Panc1 (cell line): ENCODE data around the gene ZFR2. TPM values are rescaled to one million over a fixed set of nuclear protein-coding genes. Genes with fewer than 3 reads are reported as not detected.

Source experiments
- ATAC-seq: fragments of 200-7000 bp; cut with Tn5 transposase; 2 replicates; pipeline ENCODE4 v1.9.1; 2020; ENCODE audit warnings: mild to moderate bottlenecking, moderate library complexity
- BruUV-seq: library from RNA; stranded (reverse); fragments of 400-500 nt; replicated peaks from 2 replicates; lab custom pipeline; 2021; lab: Mats Ljungman, UMichigan
- CTCF ChIA-PET: fragments of 300-600 bp; sonication (Branson Sonifier 250); formaldehyde crosslinking; loops from one replicate; lab custom pipeline; 2022; ENCODE audit warnings: antibody characterized with exemption; lab: Charles Lee
- POLR2A ChIA-PET: fragments of 300-600 bp; sonication (Branson Sonifier 250); formaldehyde crosslinking; loops from one replicate; lab custom pipeline; 2022; ENCODE audit warnings: antibody characterized with exemption; lab: Charles Lee
- DNase-seq: peaks from one replicate; pipeline ENCODE4 v3.0.0-alpha.2; 2010; ENCODE audit warnings: low read depth, low spot score
- H3K27ac ChIP-seq: 2 replicates; pipeline ENCODE4 v1.5.1; 2011; ENCODE audit warnings: mild to moderate bottlenecking, low read length, inconsistent platforms
- H3K27me3 ChIP-seq: fragments of 200-500 bp; sonication (Bioruptor generic); 2 replicates; pipeline ENCODE4 v1.6.0; 2014; ENCODE audit warnings: low read length, inconsistent platforms; ENCODE audit not compliant: control insufficient read depth, insufficient read depth
- H3K36me3 ChIP-seq: fragments of 200-500 bp; sonication (Bioruptor generic); 2 replicates; pipeline ENCODE4 v1.5.1; 2014; ENCODE audit warnings: inconsistent platforms, mild to moderate bottlenecking, low read length, moderate library complexity; ENCODE audit not compliant: control insufficient read depth, insufficient read depth
- H3K4me1 ChIP-seq: 2 replicates; pipeline ENCODE4 v1.5.1; 2011; ENCODE audit warnings: inconsistent platforms, mild to moderate bottlenecking, low read length, moderate library complexity; ENCODE audit not compliant: control insufficient read depth, insufficient read depth
- H3K4me3 ChIP-seq, 2 experiments: 2 replicates each; pipeline ENCODE4 v1.5.1; 2011 to 2012; ENCODE audit warnings: low read depth in 2 of 2, low read length in 2 of 2, mild to moderate bottlenecking in 2 of 2, inconsistent platforms in 1 of 2, moderate library complexity in 1 of 2
- H3K9me3 ChIP-seq: fragments of 200-500 bp; sonication (Bioruptor generic); 2 replicates; pipeline ENCODE4 v1.5.1; 2014; ENCODE audit warnings: low read depth, mild to moderate bottlenecking, inconsistent platforms, low read length, moderate library complexity; ENCODE audit not compliant: control insufficient read depth, insufficient read depth
- CTCF ChIP-seq: fragments of 450-650 bp; IDR thresholded peaks from 2 replicates; pipeline ENCODE4 v1.5.1; 2017; ENCODE audit warnings: mild to moderate bottlenecking
- POLR2AphosphoS5 ChIP-seq: IDR thresholded peaks from 2 replicates; pipeline ENCODE4 v1.6.1; 2012; ENCODE audit warnings: mild to moderate bottlenecking, low read depth, low read length, moderate library complexity
- REST ChIP-seq, 2 experiments: IDR thresholded peaks; 2 replicates each; pipeline ENCODE4 v1.6.1; 2011 to 2012; ENCODE audit warnings: low read depth in 2 of 2, control low read depth in 1 of 2, low read length in 1 of 2, mild to moderate bottlenecking in 1 of 2, moderate library complexity in 1 of 2; ENCODE audit not compliant: insufficient read depth in 1 of 2
- SIN3A ChIP-seq: IDR thresholded peaks from 2 replicates; pipeline ENCODE4 v1.6.1; 2012; ENCODE audit warnings: low read depth, mild to moderate bottlenecking, low read length, moderate library complexity, borderline replicate concordance; ENCODE audit not compliant: insufficient read depth
- TCF7L2 ChIP-seq: IDR thresholded peaks from 2 replicates; pipeline ENCODE4 v1.6.1; 2011; ENCODE audit warnings: mild to moderate bottlenecking, low read depth, low read length, inconsistent platforms
- in situ Hi-C: cut with HindIII; loops from 2 replicates; pipeline ENCODE4 v1.10.0; 2016; ENCODE audit warnings: low sequenced_read_pairs, low pct_unique_long_range_greater_than_20kb
- intact Hi-C: fragments of 100-400 bp; cut with micrococcal nuclease; formaldehyde crosslinking; loops from one replicate; pipeline ENCODE4 v1.10.0; 2022; ENCODE audit not compliant: unreplicated experiment
- total RNA-seq: library from RNA; stranded (reverse); gene quantifications from one replicate; pipeline ENCODE4 v1.2.1, GENCODE V29; 2021; ENCODE audit not compliant: unreplicated experiment

Gene ZFR2
- total RNA-seq, 1 experiment from 2014 or later: 0.74 TPM

- Histone ChIP-seq H3K9me3 (no peaks in the 10 kb centered on the region), H3K27ac (no peak overlapping the region), H3K4me1 (no peaks in the 10 kb centered on the region), H3K36me3 (no peaks in the 10 kb centered on the region), H3K4me3 (no peak overlapping the region), H3K27me3 (no peaks in the 10 kb centered on the region)
- ChIA-PET POLR2A (no interaction called here), CTCF (no interaction called here)
- BruUV-seq: no TSS peak
- no peak for ATAC-seq
- intact Hi-C loops: no loop called here
- in situ Hi-C loops: no loop called here
- TF ChIP-seq TCF7L2 (no peak), REST (IDR thresholded peaks at IDR 0.05; ENCODE audit: insufficient read depth in 1 of 2, low read depth in 2 of 2, low read length in 1 of 2) (no peak), CTCF (no peak), POLR2AphosphoS5 (no peak), SIN3A (no peak)
- DNase-seq: no peak
Measured at GRCh38 chr19:3773814-3774515, 94.9 kb downstream of the ZFR2 start.

- Histone ChIP-seq H3K36me3 (no peaks in the 10 kb centered on the region), H3K27me3 (no peaks in the 10 kb centered on the region), H3K27ac (no peak within 1 kb of the TSS), H3K4me3 (no peak within 1 kb of the TSS), H3K9me3 (no peaks in the 10 kb centered on the region), H3K4me1 (no peaks in the 10 kb centered on the region)
- in situ Hi-C loops: no loop called here
- TF ChIP-seq CTCF (no peak), SIN3A (no peak), REST (IDR thresholded peaks at IDR 0.05; ENCODE audit: insufficient read depth in 1 of 2, low read depth in 2 of 2, low read length in 1 of 2) (no peak), TCF7L2 (no peak), POLR2AphosphoS5 (no peak)
- no TSS peak for BruUV-seq
- ATAC-seq (no peak), DNase-seq (no peak)
- intact Hi-C loops: no loop called here
- CTCF ChIA-PET: no interaction called here
- POLR2A ChIA-PET: no interaction called here
Measured at GRCh38 chr19:3771906-3772455, 96.9 kb downstream of the ZFR2 start, which contains the start of gene RAX2. Gene RAX2 (minus strand): TSS chr19:3772228. CDS start chr19:3771742, 486 bp downstream.
